ENCODE data around the gene MACROH2A1.

DNA sequence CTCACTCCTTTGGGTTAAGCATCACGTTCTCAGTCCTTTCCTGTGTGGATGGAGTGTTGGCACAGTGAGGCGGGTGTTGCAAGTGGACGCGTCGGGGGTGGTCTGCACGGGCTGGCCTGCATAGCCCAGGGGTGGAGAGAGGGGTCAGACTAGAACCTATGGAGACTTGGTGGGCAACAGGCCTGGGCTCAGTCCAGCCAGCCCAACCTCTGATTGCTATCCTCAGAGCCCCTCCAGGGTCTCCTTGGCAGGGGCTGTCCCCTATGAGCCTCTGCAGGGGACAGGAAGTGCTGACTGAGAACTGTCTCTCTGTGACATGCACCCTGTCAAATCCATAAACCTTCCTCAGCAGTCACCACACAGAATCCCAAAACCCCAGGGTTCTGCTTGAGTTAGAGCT is 45.9 kb upstream of the MACROH2A1 start:
- no peak for TF ChIP-seq CTCF (IDR thresholded peaks at IDR 0.05; ENCODE audit: insufficient read depth, low read length, poor library complexity, severe bottlenecking)
- no peak for TF ChIP-seq EZH2phosphoT487 (conservative IDR thresholded peaks at IDR 0.05; ENCODE audit: low read length)
